Duodenal mucosa (tissue), 2 donors: ENCODE data around the gene A4GNT.
"Not testable (repeated sequence)": the region's sequence is repeated elsewhere in the genome, so short reads cannot be mapped to it uniquely, and the experiment has no call there.

Experiments
- H3K27ac ChIP-seq: one replicate; pipeline ENCODE4 v1.7.0; 2013; ENCODE audit warnings: low read depth, low read length
- H3K27me3 ChIP-seq, 2 donors: one replicate each; pipeline ENCODE4 v1.7.0; 2013; ENCODE audit warnings: low read length in 2 of 2, control low read depth in 1 of 2; ENCODE audit not compliant: insufficient read depth in 2 of 2, control insufficient read depth in 1 of 2
- H3K36me3 ChIP-seq, 2 donors: one replicate each; pipeline ENCODE4 v1.7.0; 2013; ENCODE audit warnings: low read length in 2 of 2, control low read depth in 1 of 2; ENCODE audit not compliant: insufficient read depth in 2 of 2, control insufficient read depth in 1 of 2
- H3K4me1 ChIP-seq, 2 donors: one replicate each; pipeline ENCODE4 v1.7.0; 2013; ENCODE audit warnings: low read length in 2 of 2, control low read depth in 1 of 2; ENCODE audit not compliant: insufficient read depth in 2 of 2, control insufficient read depth in 1 of 2
- H3K4me3 ChIP-seq, 2 donors: one replicate each; pipeline ENCODE4 v1.7.0; 2013; ENCODE audit warnings: low read length in 2 of 2, low read depth in 1 of 2
- H3K9ac ChIP-seq, 2 donors: one replicate each; pipeline ENCODE4 v1.7.0; 2013; ENCODE audit warnings: low read length in 2 of 2, low read depth in 1 of 2
- H3K9me3 ChIP-seq, 2 donors: one replicate each; pipeline ENCODE4 v1.7.0; 2013; ENCODE audit warnings: low read length in 2 of 2, control low read depth in 1 of 2; ENCODE audit not compliant: control insufficient read depth in 1 of 2

A4GNT gene

DNA sequence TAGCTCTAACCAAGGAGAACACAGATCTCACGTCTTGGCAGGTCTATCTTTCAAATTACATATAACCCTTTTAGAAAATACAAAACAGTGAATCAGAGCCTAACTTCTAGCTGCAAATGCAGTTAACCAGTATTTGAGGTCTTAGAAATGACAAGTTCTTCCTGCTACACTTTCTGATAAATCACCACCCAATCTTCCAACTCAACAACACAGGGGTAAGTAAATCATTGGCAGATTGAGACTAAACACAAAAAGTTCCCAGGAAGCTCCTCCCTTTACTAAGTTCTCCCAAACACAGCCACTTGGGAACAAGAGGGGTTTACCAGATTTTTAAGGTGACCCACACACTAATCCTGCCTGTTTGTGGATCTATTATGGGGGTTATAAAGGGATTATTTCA, at the start of gene A4GNT:
TSS of gene A4GNT (minus strand) at position 152 of the 400 bp plus-strand sequence. CDS start 1,134 bp downstream, outside the sequence.
- Histone ChIP-seq H3K4me1 (peaks cover 0 to 7% of the 10 kb centered on the region in 2 donors), H3K36me3 (no peaks in the 10 kb centered on the region), H3K9me3 (no peaks in the 10 kb centered on the region), H3K27ac (no peak within 1 kb of the TSS), H3K27me3 (no peaks in the 10 kb centered on the region), H3K4me3 (no peak within 1 kb of the TSS), H3K9ac (no peak within 1 kb of the TSS)

DNA sequence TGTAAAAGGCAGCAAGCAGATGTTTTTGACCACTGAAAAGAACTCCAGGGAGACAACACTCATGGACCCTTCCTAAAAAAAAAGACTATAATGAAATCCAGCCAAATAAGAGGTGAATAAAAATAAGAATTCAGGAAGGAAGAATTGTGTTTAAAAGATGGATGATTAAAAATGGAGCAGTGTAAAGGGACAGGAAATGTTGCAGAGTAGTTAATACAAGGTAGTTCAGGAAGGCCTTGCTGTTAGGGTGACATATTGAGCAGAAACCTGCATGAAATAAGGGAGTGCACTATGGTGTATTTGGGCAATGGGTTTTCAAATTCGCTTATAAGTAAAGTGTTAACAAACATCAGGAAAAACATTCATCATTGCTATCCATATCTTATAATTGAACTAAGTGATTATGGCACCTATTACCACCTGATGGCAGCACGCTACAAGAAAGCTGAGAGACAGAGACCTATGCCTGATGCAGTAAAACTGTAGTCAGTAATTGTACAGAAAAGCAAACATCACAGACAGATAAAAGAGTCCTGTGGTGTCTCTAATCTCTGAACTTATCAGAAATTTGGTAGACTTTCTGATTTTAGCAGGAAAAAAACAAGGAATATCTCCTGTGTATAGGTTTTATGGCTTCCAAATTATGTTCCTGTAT, 48.3 kb upstream of the A4GNT start:
- H3K36me3 ChIP-seq, result no peaks in the 10 kb centered on the region
- no peak overlapping the region for H3K9ac ChIP-seq
- no peaks in the 10 kb centered on the region for H3K9me3 ChIP-seq
- H3K27me3 ChIP-seq, result peaks cover 3 to 5% of the 10 kb centered on the region in 2 donors
- H3K4me3 ChIP-seq, result no peak overlapping the region
- no peaks in the 10 kb centered on the region for H3K4me1 ChIP-seq
- H3K27ac ChIP-seq, result no peak overlapping the region

DNA sequence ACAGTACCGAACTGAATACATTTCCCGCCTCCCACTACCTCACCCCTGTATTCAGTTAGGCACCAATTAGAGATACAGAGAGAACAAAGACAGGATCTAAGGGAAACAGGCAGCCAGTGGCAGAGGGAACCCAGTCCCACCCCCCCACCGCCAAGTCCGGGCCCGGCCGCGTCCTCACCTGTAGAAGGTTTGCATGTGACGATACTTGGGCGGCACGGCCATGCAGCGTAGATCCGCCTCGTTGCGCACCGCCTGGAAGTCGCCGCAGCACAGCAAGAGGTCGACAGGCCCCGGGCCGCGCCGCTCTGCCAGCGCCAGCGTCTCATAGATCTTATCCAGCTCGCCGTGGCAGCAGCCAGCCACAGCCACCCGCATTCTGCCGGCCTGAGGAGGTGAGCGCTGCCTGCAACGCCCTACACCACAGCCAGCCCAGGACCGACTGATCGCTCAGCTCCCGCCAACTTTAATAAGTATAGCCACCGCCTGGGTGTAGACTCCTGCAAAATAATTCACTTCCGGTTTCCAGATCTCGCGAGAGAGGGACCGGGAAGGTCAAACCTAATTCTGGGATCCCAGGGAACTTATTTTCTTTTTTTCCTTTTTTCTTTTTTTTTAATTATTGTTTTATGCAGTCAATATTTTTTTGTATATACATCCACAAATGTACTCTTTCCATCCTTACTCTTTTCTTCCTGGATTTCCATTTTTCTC, 42.4 kb upstream of the A4GNT start, which contains the start of gene DBR1:
TSS of gene DBR1 (minus strand) at position 501 of the 711 bp plus-strand sequence. CDS start at position 375, 126 bp downstream.
- no peaks in the 10 kb centered on the region for H3K9me3 ChIP-seq
- peak within 1 kb of the TSS; percentile 86 to 90 for H3K9ac ChIP-seq
- peaks cover 4 to 10% of the 10 kb centered on the region in 2 donors for H3K4me1 ChIP-seq
- no peaks in the 10 kb centered on the region for H3K27me3 ChIP-seq
- peak within 1 kb of the TSS; percentile 46 for H3K27ac ChIP-seq
- peak within 1 kb of the TSS; percentile 84 to 98 for H3K4me3 ChIP-seq
- peaks cover 0 to 7% of the 10 kb centered on the region in 2 donors for H3K36me3 ChIP-seq

DNA sequence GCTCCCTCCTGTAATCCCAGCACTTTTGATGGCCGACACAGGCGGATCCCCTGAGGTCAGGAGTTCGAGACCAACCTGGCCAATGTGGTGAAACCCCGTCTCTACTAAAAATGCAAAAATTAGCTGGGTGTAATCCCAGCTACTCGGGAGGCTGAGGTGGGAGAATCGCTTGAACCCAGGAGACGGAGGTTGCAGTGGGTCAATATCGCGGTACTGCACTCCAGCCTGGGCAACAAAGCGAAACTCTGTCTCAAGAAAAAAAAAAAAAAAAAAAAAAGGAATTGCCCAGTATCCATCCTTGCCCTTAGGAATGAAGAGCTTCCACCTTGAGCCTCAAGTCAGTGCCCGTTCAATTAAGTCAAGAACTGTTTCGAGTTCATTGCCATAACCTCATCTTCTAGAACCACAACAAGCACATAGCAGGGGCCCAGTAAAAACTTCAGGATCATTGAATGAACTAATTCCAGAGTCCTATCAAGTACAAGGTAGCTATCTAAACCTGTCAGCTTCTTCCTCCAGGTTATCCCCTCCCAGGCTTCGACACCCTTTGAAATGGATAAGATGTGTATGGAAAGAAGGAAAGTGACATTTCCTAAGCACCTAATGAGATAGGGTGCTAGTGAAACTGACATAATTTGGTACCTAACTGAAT, 41.7 kb upstream of the A4GNT start:
- Histone ChIP-seq H3K36me3 (peaks cover 3 to 11% of the 10 kb centered on the region in 2 donors), H3K4me3 (peak overlapping the region; percentile 84 to 98), H3K9ac (peak overlapping the region; percentile 86 to 90), H3K4me1 (peaks cover 4 to 10% of the 10 kb centered on the region in 2 donors), H3K9me3 (no peaks in the 10 kb centered on the region), H3K27me3 (no peaks in the 10 kb centered on the region), H3K27ac (no peak overlapping the region)

DNA sequence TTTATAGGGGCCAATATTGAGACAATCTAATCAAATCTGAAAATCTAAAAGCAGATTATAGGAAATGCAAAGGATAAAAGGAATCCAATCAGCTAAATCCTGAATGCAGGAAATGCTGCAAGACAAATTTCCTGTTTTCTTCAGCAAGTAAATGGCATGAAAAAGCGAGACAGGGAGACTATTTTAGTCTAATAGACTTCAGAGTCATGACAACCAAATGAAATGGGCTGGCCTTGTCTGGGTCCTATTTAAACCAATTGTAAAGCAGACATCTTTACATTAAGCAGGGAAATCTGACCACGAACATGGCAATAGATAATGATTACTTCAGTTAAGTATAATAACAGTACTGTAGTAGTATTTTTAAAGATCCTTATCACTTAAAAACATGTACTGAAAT, 40.4 kb upstream of the A4GNT start:
- H3K27me3 ChIP-seq, result no peaks in the 10 kb centered on the region
- no peak overlapping the region for H3K4me3 ChIP-seq
- H3K36me3 ChIP-seq, result peaks cover 6 to 20% of the 10 kb centered on the region in 2 donors
- H3K27ac ChIP-seq, result no peak overlapping the region
- no peak overlapping the region for H3K9ac ChIP-seq
- H3K9me3 ChIP-seq, result no peaks in the 10 kb centered on the region
- peaks cover 4 to 10% of the 10 kb centered on the region in 2 donors for H3K4me1 ChIP-seq

DNA sequence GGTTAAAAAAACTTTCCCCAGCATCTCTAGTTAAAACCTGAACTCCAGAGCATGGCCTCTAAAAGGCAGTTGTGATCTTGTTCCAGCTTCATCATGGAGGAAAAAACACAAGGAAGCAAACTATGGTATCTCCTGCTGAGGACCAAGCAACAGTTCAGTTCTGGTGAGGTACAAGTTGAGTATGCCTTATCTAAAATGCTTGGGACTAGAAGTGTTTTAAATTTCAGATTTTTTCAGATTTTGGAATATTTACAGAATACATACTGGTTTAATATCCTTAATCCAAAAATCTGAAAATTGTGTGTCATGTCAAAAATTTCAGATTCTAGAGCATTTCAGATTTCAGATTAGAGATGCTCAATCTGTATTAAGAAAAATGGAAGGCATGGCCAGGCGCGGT, 32.9 kb upstream of the A4GNT start:
- peaks cover 19 to 61% of the 10 kb centered on the region in 2 donors for H3K36me3 ChIP-seq
- H3K4me1 ChIP-seq, result no peaks in the 10 kb centered on the region
- H3K4me3 ChIP-seq, result no peak overlapping the region
- no peak overlapping the region for H3K27ac ChIP-seq
- H3K27me3 ChIP-seq, result no peaks in the 10 kb centered on the region
- no peaks in the 10 kb centered on the region for H3K9me3 ChIP-seq
- no peak overlapping the region for H3K9ac ChIP-seq

DNA sequence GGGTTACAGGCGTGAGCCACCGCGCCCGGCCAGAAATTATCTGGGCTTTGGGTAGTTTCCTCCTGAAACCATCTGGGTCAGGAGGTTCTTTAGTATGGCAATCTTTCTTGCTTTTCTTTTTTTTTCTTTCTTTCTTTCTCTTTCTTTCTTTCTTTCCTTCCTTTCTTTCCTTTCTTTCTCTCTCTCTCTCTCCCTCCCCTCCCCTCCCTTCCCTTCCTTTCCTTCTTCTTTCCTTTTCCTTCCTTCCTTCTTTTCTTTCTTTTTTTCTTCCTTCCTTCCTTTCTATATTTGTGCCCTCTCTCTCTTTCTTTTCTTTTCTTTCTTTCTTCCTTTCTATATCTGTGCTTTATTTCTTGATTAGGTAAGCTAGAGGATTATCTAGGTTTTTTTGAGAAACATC, 25.6 kb upstream of the A4GNT start:
- H3K4me3 ChIP-seq, result no peak overlapping the region
- H3K9me3 ChIP-seq, result no peaks in the 10 kb centered on the region
- H3K9ac ChIP-seq, result no peak overlapping the region
- no peak overlapping the region for H3K27ac ChIP-seq
- H3K4me1 ChIP-seq, result no peaks in the 10 kb centered on the region
- peaks cover 6 to 15% of the 10 kb centered on the region in 2 donors for H3K36me3 ChIP-seq
- H3K27me3 ChIP-seq, result no peaks in the 10 kb centered on the region

DNA sequence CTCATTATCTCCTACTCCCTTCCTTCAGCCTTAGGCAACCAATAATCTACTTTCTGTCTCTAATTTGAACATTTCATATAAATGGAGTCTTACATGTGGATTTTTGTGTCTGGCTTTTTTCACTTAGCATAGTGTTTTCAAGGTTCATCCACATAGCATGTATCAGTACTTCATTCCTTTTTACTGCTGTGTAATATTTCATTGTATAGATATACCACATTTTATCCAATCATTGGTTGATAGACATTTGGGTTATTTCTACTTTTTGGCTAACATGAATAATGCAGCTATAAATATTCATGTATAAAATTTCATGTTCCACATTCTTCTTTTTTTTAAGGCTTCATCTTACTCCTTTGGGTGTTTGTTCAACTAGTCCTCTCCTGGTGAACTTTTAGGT, 22.3 kb upstream of the A4GNT start:
- Histone ChIP-seq H3K4me1 (no peaks in the 10 kb centered on the region), H3K27me3 (no peaks in the 10 kb centered on the region), H3K9me3 (no peaks in the 10 kb centered on the region), H3K27ac (no peak overlapping the region), H3K4me3 (no peak overlapping the region), H3K36me3 (no peaks in the 10 kb centered on the region), H3K9ac (no peak overlapping the region)

DNA sequence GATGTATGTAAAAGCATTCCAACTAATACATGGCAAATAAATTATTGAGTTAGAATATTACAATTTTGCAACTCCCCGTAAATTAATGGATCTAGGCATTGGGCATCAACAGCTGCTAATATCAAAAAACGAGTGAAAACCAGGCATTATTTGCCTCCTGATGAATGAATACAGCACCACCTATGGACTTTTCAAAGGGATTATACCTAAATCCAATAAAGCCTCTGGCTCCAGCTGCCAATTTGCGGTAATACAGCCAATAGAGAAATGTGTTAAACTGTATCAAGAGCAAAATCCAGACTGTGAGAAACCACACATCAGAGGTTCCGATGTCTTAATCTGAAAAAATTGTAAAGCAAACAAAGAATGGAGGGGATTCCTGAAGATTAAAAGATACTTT, 16.3 kb upstream of the A4GNT start:
- H3K9me3 ChIP-seq, result no peaks in the 10 kb centered on the region
- no peak overlapping the region for H3K4me3 ChIP-seq
- H3K27me3 ChIP-seq, result no peaks in the 10 kb centered on the region
- H3K9ac ChIP-seq, result no peak overlapping the region
- H3K36me3 ChIP-seq, result no peaks in the 10 kb centered on the region
- H3K27ac ChIP-seq, result no peak overlapping the region
- H3K4me1 ChIP-seq, result no peaks in the 10 kb centered on the region

DNA sequence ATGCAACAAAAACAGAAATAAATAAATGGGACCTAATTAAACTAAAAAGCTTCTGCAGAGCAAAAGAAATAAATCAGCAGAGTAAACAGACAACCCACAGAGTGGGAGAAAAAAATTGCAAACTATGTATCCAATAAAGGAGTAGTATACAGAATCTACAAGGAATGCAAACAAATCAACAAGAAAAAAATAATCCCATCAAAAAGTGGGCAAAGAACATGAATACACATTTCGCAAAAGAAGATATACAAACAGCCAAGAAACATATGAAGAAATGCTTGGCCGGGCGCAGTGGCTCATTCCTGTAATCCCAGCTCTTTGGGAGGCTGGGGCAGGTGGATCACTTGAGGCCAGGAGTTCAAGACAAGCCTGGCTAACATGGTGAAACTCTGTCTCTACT, 10.0 kb upstream of the A4GNT start:
- not testable (repeated sequence) for H3K4me3 ChIP-seq, H3K36me3 ChIP-seq, H3K27ac ChIP-seq, H3K4me1 ChIP-seq, H3K9ac ChIP-seq, H3K9me3 ChIP-seq, H3K27me3 ChIP-seq
